Ramos (cell line): ENCODE measurements around the gene FANK1.

ENCODE experiments used
- in situ Hi-C: fragments of 300-500 bp; cut with MboI; formaldehyde crosslinking; loops from one replicate; pipeline ENCODE4 v1.14.3; 2022; ENCODE audit warnings: low sequenced_read_pairs; ENCODE audit not compliant: unreplicated experiment

The FANK1 gene

GRCh38 chr10:125983656-125984055 is 87.3 kb downstream of the FANK1 start:
- in situ Hi-C loops, result loop anchor here (25.0 kb wide), 1 partner anchor 529 kb away; no protein-coding TSS in a partner anchor

- in situ Hi-C loops, result loop anchor here (25.0 kb wide), 1 partner anchor 528 kb away; no protein-coding TSS in a partner anchor
These were observed 88.0 kb downstream of the FANK1 start for GRCh38 chr10:125984346-125984745.

- in situ Hi-C loops, result loop anchor here (25.0 kb wide), 1 partner anchor 527 kb away; no protein-coding TSS in a partner anchor
These were observed 88.6 kb downstream of the FANK1 start for GRCh38 chr10:125984865-125985495.

GRCh38 chr10:125985557-125986240 is 89.3 kb downstream of the FANK1 start:
- in situ Hi-C loops, result loop anchor here (25.0 kb wide), 1 partner anchor 527 kb away; no protein-coding TSS in a partner anchor

GRCh38 chr10:125989791-125990190 is 93.4 kb downstream of the FANK1 start:
- in situ Hi-C loops, result loop anchor here (25.0 kb wide), 1 partner anchor 523 kb away; no protein-coding TSS in a partner anchor

- in situ Hi-C loops, result loop anchor here (25.0 kb wide), 1 partner anchor 521 kb away; no protein-coding TSS in a partner anchor
These were observed 94.6 kb downstream of the FANK1 start for GRCh38 chr10:125990974-125991373.

GRCh38 chr10:125991392-125991791 is 95.0 kb downstream of the FANK1 start:
- in situ Hi-C loops, result loop anchor here (25.0 kb wide), 1 partner anchor 521 kb away; no protein-coding TSS in a partner anchor

- in situ Hi-C loops, result loop anchor here (25.0 kb wide), 1 partner anchor 520 kb away; no protein-coding TSS in a partner anchor
These were observed 95.9 kb downstream of the FANK1 start for GRCh38 chr10:125992254-125992653.

- in situ Hi-C loops, result loop anchor here (25.0 kb wide), 1 partner anchor 518 kb away; no protein-coding TSS in a partner anchor
These were observed 98.2 kb downstream of the FANK1 start for GRCh38 chr10:125994601-125995000.

GRCh38 chr10:125995726-125996304 is 99.5 kb downstream of the FANK1 start:
- in situ Hi-C loops, result loop anchor here (25.0 kb wide), 1 partner anchor 516 kb away; no protein-coding TSS in a partner anchor

- in situ Hi-C loops, result loop anchor here (25.0 kb wide), 1 partner anchor 515 kb away; no protein-coding TSS in a partner anchor
These were observed 101.2 kb downstream of the FANK1 start for GRCh38 chr10:125997586-125997985.

- in situ Hi-C loops, result loop anchor here (25.0 kb wide), 1 partner anchor 513 kb away; no protein-coding TSS in a partner anchor
These were observed 103.3 kb downstream of the FANK1 start for GRCh38 chr10:125999694-126000093.

- in situ Hi-C loops, result no loop called here
These were observed 105.2 kb downstream of the FANK1 start for GRCh38 chr10:126001576-126001975.

- in situ Hi-C loops, result no loop called here
These were observed 108.4 kb downstream of the FANK1 start for GRCh38 chr10:126004752-126005151.

GRCh38 chr10:126006264-126006663 is 109.9 kb downstream of the FANK1 start:
- in situ Hi-C loops, result no loop called here

GRCh38 chr10:126006906-126007305 is 110.5 kb downstream of the FANK1 start:
- in situ Hi-C loops, result no loop called here

GRCh38 chr10:126009650-126010049 is 113.3 kb downstream of the FANK1 start:
- in situ Hi-C loops, result no loop called here

GRCh38 chr10:126011995-126012394 is 115.6 kb downstream of the FANK1 start:
- in situ Hi-C loops, result no loop called here

GRCh38 chr10:126012485-126012884 is 116.1 kb downstream of the FANK1 start:
- in situ Hi-C loops, result no loop called here

- in situ Hi-C loops, result no loop called here
These were observed 117.3 kb downstream of the FANK1 start for GRCh38 chr10:126013489-126014281.
